A172 (cell line): ENCODE measurements around the gene TAMALIN. TPM values are rescaled to one million over a fixed set of nuclear protein-coding genes. Genes with fewer than 3 reads are reported as not detected.

Experiments
- DNase-seq: peaks from one replicate; pipeline ENCODE4 v3.0.0-alpha.2; 2015; ENCODE audit warnings: low spot score
- total RNA-seq: library from RNA; depleted of rRNA; stranded (reverse); fragments of >200 nt; shearing (Covaris generic); gene quantifications from 2 replicates; pipeline ENCODE4 v1.2.3, GENCODE V29; 2014

TAMALIN gene
- total RNA-seq, 1 experiment from 2014 or later = 2.3 TPM

DNA sequence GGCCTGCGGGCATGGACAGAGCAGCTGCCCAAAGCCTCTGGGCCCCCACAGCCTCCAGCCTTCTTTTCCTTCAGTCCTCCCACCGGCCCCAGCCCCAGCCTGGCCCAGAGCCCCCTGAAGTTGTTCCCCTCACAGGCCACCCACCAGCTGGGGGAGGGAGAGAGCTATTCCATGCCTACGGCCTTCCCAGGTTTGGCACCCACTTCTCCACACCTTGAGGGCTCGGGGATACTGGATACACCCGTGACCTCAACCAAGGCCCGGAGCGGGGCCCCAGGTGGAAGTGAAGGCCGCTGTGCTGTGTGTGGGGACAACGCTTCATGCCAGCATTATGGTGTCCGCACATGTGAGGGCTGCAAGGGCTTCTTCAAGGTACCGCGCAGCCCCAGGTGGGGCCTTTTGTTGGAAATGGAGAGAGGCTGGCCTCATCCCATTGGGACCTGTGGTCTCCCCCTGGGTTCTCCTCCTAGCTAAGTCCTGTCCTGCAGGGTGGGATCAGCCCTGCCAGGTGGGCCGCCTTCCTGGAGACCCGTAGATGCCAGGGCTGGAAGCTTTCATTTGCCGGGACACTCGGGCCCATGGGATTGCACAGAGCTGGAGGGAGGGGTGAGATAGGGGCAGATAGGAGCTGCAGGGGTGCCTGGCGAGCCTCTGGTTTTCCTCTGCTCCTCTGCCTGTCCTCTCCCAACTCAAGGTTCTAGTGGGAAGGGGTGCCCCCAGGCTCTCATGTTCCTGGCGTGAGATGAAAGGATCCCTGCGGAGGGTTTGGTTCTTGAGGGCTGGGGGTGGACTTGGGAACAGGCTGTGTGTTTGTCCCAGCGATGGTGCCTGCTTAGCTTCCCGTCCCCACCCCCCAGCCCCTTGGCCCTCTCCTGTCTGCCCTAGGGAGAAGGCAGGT lies 48.3 kb downstream of the TAMALIN start:
- no peak for DNase-seq

DNA sequence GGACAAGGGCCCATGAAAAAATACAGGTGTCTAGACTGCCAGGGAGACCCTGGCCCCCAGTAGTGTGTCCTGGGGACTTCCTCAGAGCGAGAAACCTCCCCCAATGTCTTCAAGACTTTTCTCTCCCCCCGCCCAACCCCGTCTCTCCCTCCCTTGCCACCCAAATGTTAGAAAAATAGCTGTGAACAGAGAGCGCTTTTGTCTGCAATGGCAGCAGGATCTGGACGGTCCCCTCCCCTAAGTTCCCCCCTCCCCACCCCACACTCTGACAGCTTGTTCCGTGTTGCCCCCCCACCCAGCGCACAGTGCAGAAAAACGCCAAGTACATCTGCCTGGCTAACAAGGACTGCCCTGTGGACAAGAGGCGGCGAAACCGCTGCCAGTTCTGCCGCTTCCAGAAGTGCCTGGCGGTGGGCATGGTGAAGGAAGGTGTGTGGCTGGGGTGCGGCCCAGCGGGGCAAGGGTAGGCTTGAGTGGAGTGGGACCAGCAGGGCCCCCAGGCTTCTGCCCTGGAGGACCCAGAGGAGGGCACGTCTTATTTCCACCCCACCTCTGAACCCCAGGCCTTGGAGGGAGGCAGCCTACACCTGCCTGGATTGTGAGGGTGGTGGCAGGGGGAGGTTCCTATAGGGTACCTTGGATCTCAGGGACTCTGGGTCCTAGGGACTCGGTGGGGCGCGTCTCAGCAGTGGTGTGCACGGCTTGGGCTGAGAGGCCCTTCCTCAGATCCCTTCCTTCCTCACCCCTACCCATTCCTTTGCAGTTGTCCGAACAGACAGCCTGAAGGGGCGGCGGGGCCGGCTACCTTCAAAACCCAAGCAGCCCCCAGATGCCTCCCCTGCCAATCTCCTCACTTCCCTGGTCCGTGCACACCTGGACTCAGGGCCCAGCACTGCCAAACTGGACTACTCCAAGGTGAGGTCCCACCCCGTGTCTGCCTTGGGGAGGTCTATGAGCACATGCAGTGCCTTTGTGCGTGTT lies 49.3 kb downstream of the TAMALIN start:
- DNase-seq = no peak

DNA sequence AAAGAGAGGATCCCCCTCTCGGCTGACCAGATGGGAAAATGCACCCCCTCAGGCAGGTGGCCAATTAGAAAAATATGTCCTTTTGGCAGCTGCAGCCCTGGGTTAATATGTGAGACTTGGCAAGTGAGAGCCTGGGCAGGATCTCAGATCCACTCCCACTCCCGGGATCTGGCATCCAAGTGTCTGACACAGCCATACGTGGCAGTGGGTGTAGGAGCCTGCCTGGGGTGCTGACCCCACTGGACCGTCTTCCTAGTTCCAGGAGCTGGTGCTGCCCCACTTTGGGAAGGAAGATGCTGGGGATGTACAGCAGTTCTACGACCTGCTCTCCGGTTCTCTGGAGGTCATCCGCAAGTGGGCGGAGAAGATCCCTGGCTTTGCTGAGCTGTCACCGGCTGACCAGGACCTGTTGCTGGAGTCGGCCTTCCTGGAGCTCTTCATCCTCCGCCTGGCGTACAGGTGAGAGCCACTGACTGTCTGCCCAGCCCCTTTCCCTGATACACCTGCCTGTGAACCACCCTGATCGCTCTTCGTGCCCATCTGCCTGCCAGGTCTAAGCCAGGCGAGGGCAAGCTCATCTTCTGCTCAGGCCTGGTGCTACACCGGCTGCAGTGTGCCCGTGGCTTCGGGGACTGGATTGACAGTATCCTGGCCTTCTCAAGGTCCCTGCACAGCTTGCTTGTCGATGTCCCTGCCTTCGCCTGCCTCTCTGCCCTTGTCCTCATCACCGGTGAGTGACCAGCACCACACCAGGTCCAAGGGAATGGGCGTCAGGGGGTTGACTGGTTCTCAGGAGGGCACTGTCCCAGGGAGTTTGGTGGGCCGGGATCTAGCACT lies 50.3 kb downstream of the TAMALIN start:
- DNase-seq = no peak

DNA sequence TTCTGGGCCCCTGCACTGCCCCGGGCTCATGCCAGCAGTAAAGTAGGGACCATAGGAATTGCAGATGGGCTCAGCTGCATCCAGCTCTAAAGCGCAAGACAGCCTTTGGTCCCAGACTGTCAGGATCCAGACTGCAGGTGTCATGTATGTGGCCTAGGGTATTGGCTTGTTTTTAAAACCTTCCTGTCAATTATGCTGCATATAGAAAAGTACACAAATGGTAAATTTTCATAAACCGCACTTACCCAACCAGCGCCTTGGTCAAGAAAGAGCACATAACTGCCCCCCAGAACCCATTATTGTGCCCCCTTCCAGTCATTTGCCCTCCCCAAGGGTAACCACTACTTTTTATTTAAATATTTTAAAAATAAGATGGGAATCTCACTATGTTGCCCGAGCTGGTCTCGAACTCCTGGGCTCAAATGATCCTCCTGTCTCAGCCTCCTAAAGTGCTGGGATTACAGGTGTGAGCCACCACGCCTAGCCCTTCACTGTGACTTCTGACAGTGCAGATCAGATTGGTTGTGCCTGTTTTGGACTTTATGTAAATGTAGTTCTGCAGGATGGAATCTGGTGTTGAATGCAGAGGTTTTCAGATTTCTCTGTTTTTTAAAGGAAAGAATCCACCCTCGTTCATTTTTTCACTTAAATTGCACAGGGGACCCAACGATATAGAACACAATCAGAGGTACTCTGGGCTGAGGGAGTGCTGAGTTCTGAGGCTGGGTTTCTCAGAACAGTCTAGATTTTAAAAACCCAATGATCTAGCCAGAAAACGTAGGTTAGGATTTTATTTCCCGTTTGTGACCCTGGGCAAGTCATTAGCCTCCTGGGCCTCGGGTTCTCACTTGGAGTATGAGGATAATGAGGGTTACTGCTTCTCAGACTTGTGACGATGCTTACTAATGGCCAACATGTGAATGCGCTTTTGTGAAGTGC lies 51.2 kb downstream of the TAMALIN start:
- DNase-seq = no peak

DNA sequence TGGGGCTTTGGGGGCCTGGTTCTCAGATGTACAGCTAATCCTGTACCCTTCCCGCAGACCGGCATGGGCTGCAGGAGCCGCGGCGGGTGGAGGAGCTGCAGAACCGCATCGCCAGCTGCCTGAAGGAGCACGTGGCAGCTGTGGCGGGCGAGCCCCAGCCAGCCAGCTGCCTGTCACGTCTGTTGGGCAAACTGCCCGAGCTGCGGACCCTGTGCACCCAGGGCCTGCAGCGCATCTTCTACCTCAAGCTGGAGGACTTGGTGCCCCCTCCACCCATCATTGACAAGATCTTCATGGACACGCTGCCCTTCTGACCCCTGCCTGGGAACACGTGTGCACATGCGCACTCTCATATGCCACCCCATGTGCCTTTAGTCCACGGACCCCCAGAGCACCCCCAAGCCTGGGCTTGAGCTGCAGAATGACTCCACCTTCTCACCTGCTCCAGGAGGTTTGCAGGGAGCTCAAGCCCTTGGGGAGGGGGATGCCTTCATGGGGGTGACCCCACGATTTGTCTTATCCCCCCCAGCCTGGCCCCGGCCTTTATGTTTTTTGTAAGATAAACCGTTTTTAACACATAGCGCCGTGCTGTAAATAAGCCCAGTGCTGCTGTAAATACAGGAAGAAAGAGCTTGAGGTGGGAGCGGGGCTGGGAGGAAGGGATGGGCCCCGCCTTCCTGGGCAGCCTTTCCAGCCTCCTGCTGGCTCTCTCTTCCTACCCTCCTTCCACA lies 52.0 kb downstream of the TAMALIN start:
- no peak for DNase-seq

DNA sequence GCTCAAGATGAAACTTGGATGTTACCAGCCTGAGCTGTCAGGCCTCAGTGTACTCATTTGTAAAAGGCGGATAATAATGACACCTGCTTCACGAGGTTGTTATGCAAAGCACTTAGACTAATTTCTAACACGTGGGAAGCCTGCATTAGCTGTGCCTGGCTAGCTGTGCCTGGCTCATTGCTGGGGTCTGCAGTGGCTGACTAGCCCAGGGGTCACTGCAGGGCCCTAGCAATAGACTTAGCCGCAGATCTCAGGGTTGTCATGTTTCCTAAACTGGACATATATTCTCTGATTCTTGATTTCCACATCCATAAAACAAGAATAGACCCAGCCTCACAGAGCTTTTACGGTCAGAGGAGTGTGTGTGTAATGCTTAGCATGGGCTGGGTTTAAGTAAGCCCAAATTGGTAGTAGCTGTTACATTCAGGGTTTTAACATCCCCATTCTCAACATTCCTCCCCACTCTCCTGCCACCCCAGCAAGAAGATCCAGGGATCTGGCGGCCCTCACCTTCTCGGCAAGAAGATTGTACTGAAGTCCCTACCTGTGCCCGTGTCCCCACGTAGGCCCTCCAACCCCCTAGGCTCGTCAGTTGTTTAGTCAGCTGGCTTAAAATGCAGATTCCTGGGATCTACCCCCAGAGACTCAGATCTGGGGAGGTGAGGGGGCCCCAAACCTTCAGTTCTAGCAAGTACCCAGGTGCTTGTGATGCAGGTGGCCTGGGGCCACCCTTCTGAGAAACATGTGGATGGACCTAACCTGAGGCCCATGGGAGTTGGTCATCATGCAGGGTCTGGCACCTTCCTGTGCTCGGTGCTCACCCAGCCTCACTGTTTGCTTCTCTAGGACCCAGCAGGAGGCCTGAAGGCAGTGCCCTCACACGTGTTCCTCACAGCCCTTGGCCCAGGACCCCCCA lies 53.1 kb downstream of the TAMALIN start:
- DNase-seq = no peak

DNA sequence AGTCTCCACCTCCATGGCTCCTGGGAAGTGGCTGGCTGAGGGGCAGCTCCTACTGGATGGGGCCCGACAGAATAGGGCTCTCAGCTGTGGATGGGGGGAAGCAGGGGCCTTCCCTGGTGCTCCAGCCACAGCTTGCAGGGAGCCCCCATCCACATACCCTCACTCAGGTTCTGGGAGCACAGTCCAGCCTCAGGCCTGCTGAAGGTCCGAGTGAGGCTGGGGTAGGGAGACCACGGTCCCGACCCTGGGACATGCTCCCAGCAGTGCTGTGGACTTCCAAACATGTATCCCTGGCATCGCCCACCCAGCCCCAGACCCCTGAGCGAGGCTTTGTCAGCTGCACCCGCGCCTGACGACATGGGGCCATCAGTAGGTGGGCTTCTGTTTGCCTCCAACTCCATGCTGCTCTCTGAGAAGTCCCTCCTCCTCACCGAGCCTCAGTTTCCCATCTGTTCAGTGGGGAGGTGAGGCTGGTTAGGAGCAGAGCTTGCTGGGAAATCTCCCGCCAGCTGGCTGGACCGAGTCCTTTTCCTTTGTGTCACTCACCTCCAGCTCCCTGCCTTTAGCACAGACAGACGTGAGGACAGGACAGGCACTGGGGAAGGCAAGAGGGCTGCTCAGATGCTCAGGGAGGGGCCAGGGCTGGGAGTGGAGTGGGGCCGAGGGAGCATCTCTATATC lies 53.9 kb downstream of the TAMALIN start:
- DNase-seq = no peak

DNA sequence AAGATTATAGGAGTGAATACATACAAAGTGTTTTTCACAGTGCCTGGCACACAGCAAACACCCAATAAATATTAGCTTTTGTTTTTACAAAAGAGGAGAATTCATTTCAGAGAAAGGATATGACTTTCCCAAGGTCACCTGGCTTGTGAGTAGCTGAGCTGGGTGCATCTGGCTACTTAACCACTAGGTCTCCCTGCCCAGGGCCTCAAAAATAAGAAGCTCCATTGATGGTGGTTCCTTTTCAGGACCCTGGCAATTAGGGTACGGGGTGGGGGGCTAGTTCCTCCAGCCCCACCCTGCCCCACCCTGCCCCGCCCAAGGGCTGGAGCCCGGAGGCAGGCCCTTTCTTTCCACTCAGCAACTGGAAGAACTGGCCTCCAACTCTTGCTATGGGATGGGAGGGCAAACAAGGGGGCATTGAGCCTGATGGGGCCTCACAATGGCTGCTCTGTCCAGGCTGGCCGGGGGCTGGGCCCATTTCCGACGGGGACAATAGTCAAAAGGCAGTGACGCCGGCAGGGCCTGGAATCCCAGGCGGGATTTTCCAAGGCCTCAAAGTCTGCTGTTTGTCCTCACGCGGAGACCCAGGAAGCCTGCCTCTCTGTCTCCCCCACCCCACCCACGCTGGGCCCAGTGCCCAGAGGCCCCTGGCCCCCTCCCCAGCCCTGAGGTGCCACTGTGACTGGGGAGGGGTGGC lies 54.9 kb downstream of the TAMALIN start:
- DNase-seq = no peak

DNA sequence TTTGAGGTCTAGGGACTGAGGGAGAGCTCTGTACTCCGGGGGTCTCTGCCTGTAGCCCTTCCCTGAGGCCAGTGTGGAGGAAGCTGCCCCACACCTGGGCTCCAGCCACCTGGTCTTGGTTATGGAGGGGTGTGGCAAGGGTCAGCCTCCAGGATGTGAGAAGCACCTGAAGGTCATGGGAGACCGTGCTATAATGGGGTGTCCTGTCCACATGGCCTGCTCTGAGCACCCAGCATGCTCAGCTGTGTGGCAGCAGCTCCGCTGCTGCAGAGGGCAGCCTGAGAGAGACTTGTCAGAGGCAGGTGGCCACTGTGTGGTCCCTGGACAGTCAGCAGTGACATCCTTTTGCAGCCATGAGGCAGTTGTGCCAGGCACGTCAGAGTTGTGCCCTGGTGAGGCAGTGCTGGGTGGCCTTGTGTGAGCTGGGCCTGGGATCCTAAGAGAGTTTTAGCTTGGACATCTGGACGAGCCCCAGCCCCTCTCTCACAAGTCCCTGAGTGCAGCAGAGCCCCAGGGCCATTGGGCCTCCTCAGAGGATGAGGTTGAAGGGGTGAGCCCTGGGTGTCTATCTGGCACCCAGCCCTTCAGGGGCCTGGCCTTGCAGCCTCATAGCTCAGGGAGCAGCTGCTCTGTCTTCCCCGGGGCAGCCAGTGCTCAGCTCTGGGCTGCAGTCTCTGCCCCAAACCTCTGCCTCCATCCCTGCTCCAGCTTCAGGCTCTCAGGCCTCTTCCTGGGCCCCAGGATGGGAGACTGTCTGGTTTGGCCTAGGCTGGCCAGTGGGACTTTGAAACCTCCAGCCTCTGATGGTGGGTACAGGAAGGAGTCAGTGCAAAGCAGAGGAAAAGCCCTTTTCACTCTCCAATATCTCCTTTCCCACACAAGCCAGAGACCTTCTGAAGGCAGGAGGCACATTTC lies 55.7 kb downstream of the TAMALIN start:
- DNase-seq = no peak

DNA sequence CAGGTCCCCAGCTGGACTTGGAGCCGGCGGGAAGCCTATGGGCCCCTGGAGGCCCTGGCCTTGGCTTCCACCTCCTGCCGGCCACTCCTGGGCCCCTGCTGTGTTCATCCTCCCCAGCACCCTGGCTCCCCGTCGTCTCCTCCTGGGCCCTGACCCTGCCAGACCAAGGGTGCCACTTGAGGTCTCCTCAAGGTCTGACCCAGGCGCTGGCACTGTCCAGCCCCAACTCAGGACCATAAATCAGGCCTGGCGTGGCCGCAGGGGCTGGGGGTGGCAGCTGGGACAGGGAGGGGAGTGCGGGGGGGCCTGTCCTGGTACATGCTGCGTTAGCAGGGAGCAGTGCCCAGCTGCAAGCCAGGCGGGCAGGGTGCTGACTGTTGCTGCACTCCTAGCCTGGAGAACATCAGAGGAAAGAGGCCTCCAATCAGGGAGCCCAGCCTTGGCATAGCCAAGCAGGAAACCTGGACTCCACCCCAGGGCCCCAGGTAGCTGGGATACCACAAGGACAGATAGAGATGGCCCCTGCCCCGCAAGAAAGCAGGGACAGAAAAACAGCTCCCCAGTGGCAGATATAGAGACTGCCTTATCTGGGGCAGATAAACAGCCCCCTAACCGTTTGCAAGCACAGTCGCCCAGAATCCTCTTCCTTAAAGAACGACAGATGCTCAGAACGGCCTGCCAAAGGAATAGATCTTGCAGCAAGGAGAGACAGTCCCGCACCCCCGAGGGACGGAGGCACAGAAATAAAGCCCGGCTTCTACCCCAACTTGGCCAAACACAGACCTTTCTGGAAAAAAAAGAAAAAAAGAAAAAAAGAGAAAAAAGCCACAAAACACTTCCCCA lies 56.6 kb downstream of the TAMALIN start:
- no peak for DNase-seq

DNA sequence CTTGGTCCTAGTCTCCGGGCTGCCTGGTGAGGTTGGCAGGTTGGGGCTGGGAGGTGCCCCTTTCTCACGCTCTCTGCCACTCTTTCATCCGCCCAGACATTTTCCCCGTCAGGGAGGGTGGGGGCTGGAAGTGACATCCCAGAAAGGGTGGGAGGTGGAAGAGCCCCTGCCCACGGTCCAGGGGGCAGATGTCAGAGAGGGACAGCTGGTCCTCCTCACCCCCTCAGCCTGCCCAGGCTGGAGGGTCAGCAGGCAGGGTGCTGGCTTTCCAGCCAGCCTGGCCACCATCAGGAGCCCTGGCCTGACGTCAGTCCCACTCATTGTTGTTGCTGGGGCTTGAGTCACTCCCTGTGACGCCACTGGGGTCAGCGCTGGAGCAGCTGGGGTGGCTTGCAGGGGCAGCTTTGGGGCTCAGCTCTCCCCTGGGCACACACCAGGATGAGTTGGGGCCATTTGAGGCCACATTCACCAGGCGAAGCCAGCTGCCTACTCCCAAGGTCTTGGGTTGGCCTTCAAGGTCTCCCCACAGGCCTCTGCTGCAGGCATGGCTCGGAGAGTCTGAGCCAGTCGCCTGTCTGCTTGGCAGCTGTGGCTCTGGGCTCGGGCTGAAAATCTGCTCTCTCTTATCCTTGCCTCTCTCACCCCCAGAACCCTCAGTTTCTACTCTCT lies 57.4 kb downstream of the TAMALIN start:
- no peak for DNase-seq
